H1 (cell line): ENCODE data around the gene MKLN1. TPM values are rescaled to one million over a fixed set of nuclear protein-coding genes. Genes with fewer than 3 reads are reported as not detected.
A peak's percentile ranks its signal among the peaks of the same experiment; 100 is the strongest.

Experiments used
- CTCF ChIA-PET: fragments of 300-600 bp; sonication (Branson Sonifier 250); formaldehyde crosslinking; loops from one replicate; lab custom pipeline; 2021; ENCODE audit not compliant: partially characterized antibody; lab: Charles Lee
- POLR2A ChIA-PET: fragments of 300-600 bp; sonication (Branson Sonifier 250); formaldehyde crosslinking; loops from one replicate; lab custom pipeline; 2021; ENCODE audit warnings: inconsistent platforms; ENCODE audit not compliant: partially characterized antibody; lab: Charles Lee
- DNase-seq, 2 experiments: peaks; one replicate each; pipeline versions ENCODE4 v3.0.0 to v3.0.0-alpha.2; 2010 to 2022; ENCODE audit warnings: low spot score in 2 of 2, low read depth in 1 of 2, mixed read lengths in 1 of 2
- FAIRE-seq: peaks from 2 replicates; lab custom pipeline; 2011; peaks lifted over from hg19 to GRCh38; lab: Jason Lieb, UNC
- H2AFZ ChIP-seq: 2 replicates; pipeline ENCODE4 v1.8.1; 2012; ENCODE audit warnings: low read length, inconsistent platforms
- H2AK5ac ChIP-seq: 2 replicates; pipeline ENCODE4 v1.6.1; 2013; ENCODE audit warnings: low read depth, low read length
- H2BK120ac ChIP-seq: replicated peaks from 2 replicates; pipeline ENCODE3; 2013; ENCODE audit warnings: low read depth, low read length, inconsistent platforms
- H2BK12ac ChIP-seq: 2 replicates; pipeline ENCODE4 v1.6.1; 2013; ENCODE audit warnings: low read depth, low read length
- H2BK15ac ChIP-seq: 2 replicates; pipeline ENCODE4 v1.6.1; 2013; ENCODE audit warnings: low read length
- H2BK20ac ChIP-seq: 2 replicates; pipeline ENCODE4 v1.6.1; 2013; ENCODE audit warnings: low read length
- H2BK5ac ChIP-seq: 2 replicates; pipeline ENCODE4 v1.6.1; 2013; ENCODE audit warnings: low read depth, low read length
- H3K14ac ChIP-seq: 2 replicates; pipeline ENCODE4 v1.6.1; 2013; ENCODE audit warnings: inconsistent platforms; ENCODE audit not compliant: insufficient read length
- H3K18ac ChIP-seq: 2 replicates; pipeline ENCODE4 v1.6.1; 2013; ENCODE audit warnings: low read length; ENCODE audit errors: extremely low read depth
- H3K23ac ChIP-seq: 2 replicates; pipeline ENCODE4 v1.6.1; 2013; ENCODE audit warnings: inconsistent platforms; ENCODE audit not compliant: insufficient read length
- H3K23me2 ChIP-seq: 2 replicates; pipeline ENCODE4 v1.6.1; 2013; ENCODE audit warnings: low read depth, low read length
- H3K27ac ChIP-seq: 2 replicates; pipeline ENCODE4 v1.6.1; 2011; ENCODE audit warnings: low read depth, low read length, inconsistent platforms
- H3K27me3 ChIP-seq, 4 experiments: replicated peaks in 1 of 4; 1 replicate in 1 of 4; 2 replicates in 3 of 4; pipeline versions ENCODE4 v1.6.1 to v1.8.1; 2011 to 2013; ENCODE audit warnings: low read length in 3 of 4, mild to moderate bottlenecking in 3 of 4, inconsistent platforms in 2 of 4, mixed read lengths in 2 of 4, moderate library complexity in 1 of 4; ENCODE audit not compliant: control insufficient read depth in 3 of 4, insufficient read depth in 3 of 4; ENCODE audit errors: extremely low read depth in 1 of 4
- H3K36me3 ChIP-seq, 4 experiments: 2 replicates each; pipeline versions ENCODE4 v1.6.1 to v1.8.1; 2011 to 2013; ENCODE audit warnings: mild to moderate bottlenecking in 4 of 4, low read length in 3 of 4, moderate library complexity in 2 of 4, control low read depth in 1 of 4, inconsistent platforms in 1 of 4; ENCODE audit not compliant: insufficient read depth in 4 of 4, control insufficient read depth in 2 of 4
- H3K4ac ChIP-seq: replicated peaks from 2 replicates; pipeline ENCODE3; 2013; ENCODE audit warnings: low read length, low read depth, mixed read lengths, inconsistent platforms; ENCODE audit not compliant: insufficient read length
- H3K4me1 ChIP-seq, 4 experiments: replicated peaks in 1 of 4; 1 replicate in 1 of 4; 2 replicates in 3 of 4; pipeline versions ENCODE4 v1.6.1 to v1.8.1; 2011 to 2013; ENCODE audit warnings: low read length in 3 of 4, inconsistent platforms in 2 of 4, mixed read lengths in 1 of 4; ENCODE audit not compliant: insufficient read depth in 4 of 4, control insufficient read depth in 3 of 4
- H3K4me2 ChIP-seq, 2 experiments: 2 replicates each; pipeline versions ENCODE4 v1.6.1 to v1.8.1; 2011 to 2013; ENCODE audit warnings: low read depth in 2 of 2, low read length in 2 of 2, control low read depth in 1 of 2, inconsistent platforms in 1 of 2, mild to moderate bottlenecking in 1 of 2; ENCODE audit not compliant: insufficient read depth in 1 of 2
- H3K4me3 ChIP-seq, 4 experiments: fragments of 200-600, 300-600 bp in 1 of 4; sonication (generic), shearing (Covaris generic), sonication (Bioruptor Twin) in 1 of 4; 2 replicates each; pipeline versions ENCODE4 v1.5.1 to v1.8.1; 2011 to 2016; ENCODE audit warnings: low read length in 4 of 4, low read depth in 3 of 4, control low read depth in 2 of 4, inconsistent platforms in 2 of 4, mild to moderate bottlenecking in 2 of 4, mixed read lengths in 1 of 4, moderate library complexity in 1 of 4; ENCODE audit not compliant: insufficient read depth in 2 of 4; ENCODE audit errors: extremely low read depth in 1 of 4
- H3K56ac ChIP-seq: replicated peaks from 2 replicates; pipeline ENCODE3; 2013; ENCODE audit warnings: low read depth, mild to moderate bottlenecking, mixed read lengths, low read length, inconsistent platforms; ENCODE audit not compliant: insufficient read length
- H3K79me1 ChIP-seq: 2 replicates; pipeline ENCODE4 v1.6.1; 2013; ENCODE audit warnings: low read depth, low read length, control low read depth
- H3K79me2 ChIP-seq, 2 experiments: 2 replicates each; pipeline versions ENCODE4 v1.6.1 to v1.8.1; 2012 to 2013; ENCODE audit warnings: low read length in 2 of 2, mild to moderate bottlenecking in 2 of 2, inconsistent platforms in 1 of 2; ENCODE audit not compliant: insufficient read depth in 2 of 2, control insufficient read depth in 1 of 2
- H3K9ac ChIP-seq, 4 experiments: replicated peaks in 1 of 4; 1 replicate in 1 of 4; 2 replicates in 3 of 4; pipeline versions ENCODE4 v1.6.1 to v1.8.1; 2011 to 2013; ENCODE audit warnings: low read depth in 3 of 4, low read length in 3 of 4, control low read depth in 2 of 4, mild to moderate bottlenecking in 2 of 4, moderate library complexity in 2 of 4, inconsistent platforms in 1 of 4; ENCODE audit errors: extremely low read depth in 1 of 4
- H3K9me3 ChIP-seq, 2 experiments: 2 replicates each; pipeline versions ENCODE4 v1.6.1 to v1.8.1; 2012 to 2013; ENCODE audit warnings: mild to moderate bottlenecking in 2 of 2, moderate library complexity in 2 of 2, control low read depth in 1 of 2, inconsistent platforms in 1 of 2, low read depth in 1 of 2, low read length in 1 of 2, mixed read lengths in 1 of 2; ENCODE audit not compliant: insufficient read depth in 2 of 2
- H4K20me1 ChIP-seq, 2 experiments: replicated peaks in 1 of 2; 2 replicates each; pipeline versions ENCODE3 to v1.8.1; 2011 to 2013; ENCODE audit warnings: inconsistent platforms in 2 of 2, low read length in 2 of 2, mild to moderate bottlenecking in 1 of 2; ENCODE audit not compliant: insufficient read depth in 2 of 2, control insufficient read depth in 1 of 2
- H4K5ac ChIP-seq: 2 replicates; pipeline ENCODE4 v1.6.1; 2013; ENCODE audit warnings: low read length, low read depth, mixed read lengths, inconsistent platforms; ENCODE audit not compliant: insufficient read length
- H4K8ac ChIP-seq: 2 replicates; pipeline ENCODE4 v1.8.0; 2013; ENCODE audit warnings: mild to moderate bottlenecking, moderate library complexity, low read length, inconsistent platforms; ENCODE audit not compliant: insufficient read depth; ENCODE audit errors: extremely low read depth
- H4K91ac ChIP-seq: replicated peaks from 2 replicates; pipeline ENCODE3; 2013; ENCODE audit warnings: low read length, mixed read lengths, inconsistent platforms; ENCODE audit not compliant: insufficient read length
- CEBPB ChIP-seq: IDR thresholded peaks from 2 replicates; pipeline ENCODE4 v1.6.1; 2012; ENCODE audit warnings: low read depth, low read length
- POLR2A ChIP-seq, 2 experiments: IDR thresholded peaks; 1 replicate in 1 of 2; 2 replicates in 1 of 2; pipeline ENCODE4 v1.6.1; 2011; ENCODE audit warnings: low read depth in 2 of 2, low read length in 2 of 2, mild to moderate bottlenecking in 2 of 2; ENCODE audit errors: control extremely low read depth in 1 of 2
- WGBS, 2 experiments: shearing (Covaris generic) in 1 of 2; methylation state at CpG; one replicate each; pipeline versions ENCODE4 v1.1.6 to v1.1.7; 2013 to 2015; ENCODE audit warnings: low lambda C conversion rate in 2 of 2, mixed read lengths in 2 of 2, inconsistent platforms in 1 of 2, low coverage in 1 of 2, missing lambda C conversion rate in 1 of 2; ENCODE audit not compliant: insufficient replicate concordance in 2 of 2, insufficient coverage in 1 of 2, insufficient read length in 1 of 2; ENCODE audit errors: extremely low coverage in 1 of 2, missing lambda C conversion rate in 1 of 2; 5-methylcytosine and 5-hydroxymethylcytosine counted together
- polyA plus RNA-seq, 7 experiments: library from polyadenylated mRNA; depleted of rRNA in 3 of 7; stranded (reverse) in 5 of 7; unstranded in 2 of 7; fragments of >200 nt in 5 of 7; fragments of 200-250 nt in 2 of 7; gene quantifications; 1 replicate in 5 of 7; 2 replicates in 1 of 7; 4 replicates in 1 of 7; pipeline versions ENCODE4 v1.2.1 to v1.2.3, GENCODE V29; 2011 to 2013; ENCODE audit warnings: missing spikeins in 2 of 7, mixed read lengths in 2 of 7
- total RNA-seq: library from RNA; stranded (reverse); fragmentation: NEBNext Ultra II Directional; extraction: Animal tissue kit (Norgen Biotek cat#: 25700); gene quantifications from 2 replicates; pipeline ENCODE4 v1.2.1, GENCODE V29; 2021

Gene MKLN1
- total and polyA plus RNA-seq, 2 of the 8 experiments (the other 6 are each of a cell fraction or from before 2014, with no cell fraction given), result 22.3 to 50.9 TPM

DNA sequence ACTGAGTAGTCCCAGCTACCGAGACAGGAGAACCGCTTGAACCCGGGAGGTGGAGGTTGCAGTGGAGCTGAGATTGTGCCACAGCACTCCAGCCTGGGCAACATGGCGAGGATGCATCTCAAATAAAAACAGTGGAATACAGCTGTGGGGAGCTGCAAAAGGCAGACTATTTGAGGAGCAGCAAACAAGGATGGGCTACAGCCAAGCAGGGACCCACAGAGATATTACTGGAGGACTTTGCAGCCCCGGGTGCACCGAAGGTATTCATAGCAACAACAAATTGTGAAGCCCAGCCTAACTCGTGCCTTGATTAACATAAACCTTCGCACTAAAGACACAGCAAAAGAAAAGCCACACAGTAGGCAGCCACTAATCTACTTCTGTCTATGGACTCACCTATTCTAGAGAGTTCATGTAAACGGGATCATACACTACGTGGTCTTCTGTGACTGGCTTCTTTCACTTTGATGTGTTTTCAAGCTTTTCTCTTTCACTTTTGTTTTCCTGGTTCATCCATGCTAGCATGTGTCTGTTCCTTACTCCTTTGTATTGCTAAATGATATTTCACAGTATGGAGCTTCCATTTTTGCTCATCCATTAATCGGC, 194.8 kb downstream of the MKLN1 start:
- peaks cover 5% of the 10 kb centered on the region for H3K79me1 ChIP-seq
- H2BK20ac ChIP-seq, result no peak overlapping the region
- H2AK5ac ChIP-seq, result no peak overlapping the region
- H4K8ac ChIP-seq, result no peak overlapping the region
- H3K36me3 ChIP-seq, result peaks cover 0 to 44% (median 6%) of the 10 kb centered on the region in 4 experiments; a peak in 4 of 8 replicates
- peak overlapping the region in 1 of 2 experiments; percentile 7; a peak in 2 of 4 replicates for H3K4me2 ChIP-seq
- H2BK15ac ChIP-seq, result no peak overlapping the region
- no peak overlapping the region for H4K5ac ChIP-seq
- no peak for FAIRE-seq
- no peaks in the 10 kb centered on the region for H3K27me3 ChIP-seq
- H3K23ac ChIP-seq, result no peak overlapping the region
- H2AFZ ChIP-seq, result no peak overlapping the region
- H3K9me3 ChIP-seq, result no peaks in the 10 kb centered on the region
- WGBS, 2 experiments, result 73% methylated on average over 11 of the region's 11 CpGs; no CpG with 5 or more reads in 1 of the 2 experiments
- no peak overlapping the region for H3K18ac ChIP-seq
- peak overlapping the region in 1 of 4 experiments; percentile 12; a peak in 1 of 8 replicates for H3K4me3 ChIP-seq
- H3K9ac ChIP-seq, result no peak overlapping the region
- ChIA-PET POLR2A (interaction anchor here (1.0 to 3.7 kb wide), 7 partner anchors 10 to 133 kb away, joined by 3 to 28 read pairs (median 5); no protein-coding TSS in a partner anchor), CTCF (interaction anchor here (0.6 to 5.2 kb wide), 8 partner anchors 10 to 797 kb away, joined by 3 to 47 read pairs (median 4); no protein-coding TSS in a partner anchor)
- H2BK5ac ChIP-seq, result no peak overlapping the region
- H3K4me1 ChIP-seq, result peaks cover 5 to 31% (median 24%) of the 10 kb centered on the region in 4 experiments
- H2BK12ac ChIP-seq, result no peak overlapping the region
- H3K23me2 ChIP-seq, result no peaks in the 10 kb centered on the region
- H3K4ac ChIP-seq, result no peak overlapping the region
- H2BK120ac ChIP-seq, result no peak overlapping the region
- H3K56ac ChIP-seq, result no peak overlapping the region
- H4K20me1 ChIP-seq, result peaks cover 35 to 59% of the 10 kb centered on the region in 2 experiments
- peaks cover 50 to 99% of the 10 kb centered on the region in 2 experiments for H3K79me2 ChIP-seq
- H3K27ac ChIP-seq, result no peak overlapping the region
- H4K91ac ChIP-seq, result no peak overlapping the region
- H3K14ac ChIP-seq, result no peak overlapping the region
- peak in 1 of 2 experiments; percentile 4; a peak in 2 of 3 replicates for TF ChIP-seq POLR2A (IDR thresholded peaks at IDR 0.05; ENCODE audit: control extremely low read depth in 1 of 2, low read depth in 2 of 2, low read length in 2 of 2)
- no peak for TF ChIP-seq CEBPB
- DNase-seq, result no peak
